ENCODE measurements around the gene SGTA.
"Not testable (repeated sequence)": the region's sequence is repeated elsewhere in the genome, so short reads cannot be mapped to it uniquely, and the experiment has no call there.

SGTA gene

GRCh38 chr19:2820112-2820702 lies 37.1 kb upstream of the SGTA start:
- peak overlapping the region; percentile 77 for H3K4me3 ChIP-seq (ENCODE audit: low read length)
- no peak for DNase-seq (ENCODE audit: low read depth)
- TF ChIP-seq, protein P1, sequence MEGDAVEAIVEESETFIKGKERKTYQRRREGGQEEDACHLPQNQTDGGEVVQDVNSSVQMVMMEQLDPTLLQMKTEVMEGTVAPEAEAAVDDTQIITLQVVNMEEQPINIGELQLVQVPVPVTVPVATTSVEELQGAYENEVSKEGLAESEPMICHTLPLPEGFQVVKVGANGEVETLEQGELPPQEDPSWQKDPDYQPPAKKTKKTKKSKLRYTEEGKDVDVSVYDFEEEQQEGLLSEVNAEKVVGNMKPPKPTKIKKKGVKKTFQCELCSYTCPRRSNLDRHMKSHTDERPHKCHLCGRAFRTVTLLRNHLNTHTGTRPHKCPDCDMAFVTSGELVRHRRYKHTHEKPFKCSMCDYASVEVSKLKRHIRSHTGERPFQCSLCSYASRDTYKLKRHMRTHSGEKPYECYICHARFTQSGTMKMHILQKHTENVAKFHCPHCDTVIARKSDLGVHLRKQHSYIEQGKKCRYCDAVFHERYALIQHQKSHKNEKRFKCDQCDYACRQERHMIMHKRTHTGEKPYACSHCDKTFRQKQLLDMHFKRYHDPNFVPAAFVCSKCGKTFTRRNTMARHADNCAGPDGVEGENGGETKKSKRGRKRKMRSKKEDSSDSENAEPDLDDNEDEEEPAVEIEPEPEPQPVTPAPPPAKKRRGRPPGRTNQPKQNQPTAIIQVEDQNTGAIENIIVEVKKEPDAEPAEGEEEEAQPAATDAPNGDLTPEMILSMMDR (conservative IDR thresholded peaks at IDR 0.05; ENCODE audit: low read length) = no peak

DNA sequence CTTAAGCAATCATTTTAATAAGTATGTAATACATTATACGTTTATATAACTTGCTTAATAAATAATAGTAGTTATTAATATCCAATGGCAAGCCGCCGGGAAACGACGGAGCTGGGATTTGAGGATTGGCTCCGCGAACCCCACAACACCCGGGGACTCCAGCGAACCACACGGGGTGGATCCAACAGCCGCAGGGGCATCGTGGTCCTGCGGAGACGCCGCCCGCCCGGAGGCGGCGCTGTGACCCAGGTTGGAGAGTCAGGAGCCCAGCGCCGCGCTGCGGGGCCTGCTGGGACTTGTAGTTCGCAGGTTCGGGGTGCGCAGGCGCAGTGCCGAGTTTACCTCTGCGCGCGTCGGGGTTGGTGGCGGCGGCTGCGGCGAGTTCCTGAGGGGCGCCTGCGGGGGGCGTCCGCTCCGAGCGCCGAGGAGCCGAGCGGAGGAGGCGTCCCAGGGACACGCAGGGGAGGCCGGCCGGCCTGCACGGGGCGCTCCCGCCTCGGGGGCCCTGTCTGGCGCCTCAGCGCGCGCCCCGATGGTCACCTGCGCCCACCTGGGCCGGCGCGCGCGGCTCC lies 36.6 kb upstream of the SGTA start, which contains the start of gene ZNF554:
Gene ZNF554 (plus strand): TSS at position 329 of the 572 bp plus-strand sequence. CDS start 204 bp downstream, at position 533.
- DNase-seq (ENCODE audit: low read depth) = peak; percentile 93
- peak within 1 kb of the TSS; percentile 77 for H3K4me3 ChIP-seq (ENCODE audit: low read length)
- TF ChIP-seq, protein P1 (conservative IDR thresholded peaks at IDR 0.05; ENCODE audit: low read length) = peak; percentile 90

- H3K4me3 ChIP-seq (ENCODE audit: low read length); DNase-seq (ENCODE audit: low read depth): not testable (repeated sequence)
These were observed 34.3 kb upstream of the SGTA start for GRCh38 chr19:2817237-2817829.

DNA sequence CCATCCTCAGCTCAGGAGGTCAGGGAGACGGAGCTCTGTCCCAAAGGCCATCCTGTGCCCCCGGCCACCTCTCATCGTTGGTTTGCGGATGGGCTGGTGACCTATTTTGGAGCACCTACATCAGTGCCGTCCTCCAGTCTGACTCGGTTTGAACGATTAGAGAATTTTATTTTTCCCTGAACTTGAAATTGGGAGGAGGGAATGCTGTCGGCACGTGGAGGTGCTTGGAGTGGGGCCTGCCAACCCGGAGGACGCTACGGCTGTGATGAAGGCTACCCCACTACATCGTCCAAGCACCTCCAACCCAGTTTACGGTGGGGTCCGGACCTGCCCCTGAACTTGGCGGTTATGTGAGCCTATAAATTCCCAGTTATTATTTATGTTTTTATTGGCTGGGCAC lies 33.6 kb upstream of the SGTA start:
- DNase-seq (ENCODE audit: low read depth) = no peak
- no peak overlapping the region for H3K4me3 ChIP-seq (ENCODE audit: low read length)
- TF ChIP-seq, protein P1 (conservative IDR thresholded peaks at IDR 0.05; ENCODE audit: low read length) = no peak

DNA sequence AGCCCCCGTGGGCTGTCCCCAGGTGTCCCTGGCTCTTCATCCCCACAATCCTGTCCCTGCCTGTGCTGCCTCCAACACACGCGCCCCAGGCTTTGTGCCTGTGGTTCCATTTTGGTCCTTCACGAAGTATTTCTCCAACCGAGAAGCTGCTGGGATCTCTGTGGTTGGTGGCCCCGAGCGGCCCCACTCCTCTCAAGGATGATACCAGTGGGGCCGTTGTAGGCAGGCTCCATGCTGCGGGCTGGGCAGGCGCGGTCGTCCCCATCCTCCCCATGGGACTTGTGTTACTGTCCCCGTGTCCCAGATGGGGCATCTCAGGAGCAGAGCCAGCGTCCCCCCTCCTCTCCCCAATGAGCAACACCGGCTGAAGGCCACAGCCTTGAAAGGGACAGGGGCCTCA lies 32.9 kb upstream of the SGTA start:
- no peak overlapping the region for H3K4me3 ChIP-seq (ENCODE audit: low read length)
- TF ChIP-seq, protein P1 (conservative IDR thresholded peaks at IDR 0.05; ENCODE audit: low read length) = no peak
- no peak for DNase-seq (ENCODE audit: low read depth)

DNA sequence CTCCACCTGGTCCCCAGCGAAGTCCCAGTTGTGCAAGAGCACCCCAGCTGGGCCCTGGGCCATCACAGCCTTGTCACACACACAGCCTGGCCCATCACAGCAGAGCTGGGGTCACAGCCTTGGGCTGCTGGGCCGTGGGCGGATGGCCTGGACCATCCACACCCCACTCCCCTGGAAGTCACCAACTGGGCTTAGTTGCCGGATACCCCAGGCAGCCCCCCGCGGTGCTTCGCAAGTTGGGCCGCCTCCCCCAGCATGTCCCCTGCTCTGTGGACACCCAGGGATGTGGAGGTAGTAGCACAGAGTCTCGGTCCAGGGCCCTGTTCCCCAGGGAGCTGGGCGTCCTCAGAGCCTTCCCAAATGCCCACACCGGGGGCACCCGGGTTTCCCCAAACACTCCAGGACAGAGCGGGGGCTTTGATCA lies 32.1 kb upstream of the SGTA start:
- no peak overlapping the region for H3K4me3 ChIP-seq (ENCODE audit: low read length)
- TF ChIP-seq, protein P1 (conservative IDR thresholded peaks at IDR 0.05; ENCODE audit: low read length) = no peak
- DNase-seq (ENCODE audit: low read depth) = no peak

GRCh38 chr19:2814426-2814825 lies 31.4 kb upstream of the SGTA start:
- H3K4me3 ChIP-seq (ENCODE audit: low read length) = no peak overlapping the region
- TF ChIP-seq, protein P1 (conservative IDR thresholded peaks at IDR 0.05; ENCODE audit: low read length) = no peak
- no peak for DNase-seq (ENCODE audit: low read depth)
